ENCODE measurements around the gene C18orf54.
A peak's percentile ranks its signal among the peaks of the same experiment; 100 is the strongest.

The C18orf54 gene

GRCh38 chr18:54330768-54331548, 26.7 kb upstream of the C18orf54 start:
- TF ChIP-seq CTCF (conservative IDR thresholded peaks at IDR 0.05; ENCODE audit: low read depth, low read length), result peak; percentile 34
- DNase-seq (ENCODE audit: low read depth), result peak; percentile 6
- H3K4me3 ChIP-seq (ENCODE audit: low read depth, low read length), result no peak overlapping the region

- no peak for DNase-seq (ENCODE audit: low read depth)
- TF ChIP-seq CTCF (conservative IDR thresholded peaks at IDR 0.05; ENCODE audit: low read depth, low read length), result no peak
- no peak overlapping the region for H3K4me3 ChIP-seq (ENCODE audit: low read depth, low read length)
Measured at GRCh38 chr18:54335638-54336173, 22.0 kb upstream of the C18orf54 start.

GRCh38 chr18:54338230-54338629, 19.5 kb upstream of the C18orf54 start:
- no peak overlapping the region for H3K4me3 ChIP-seq (ENCODE audit: low read depth, low read length)
- no peak for DNase-seq (ENCODE audit: low read depth)
- TF ChIP-seq CTCF (conservative IDR thresholded peaks at IDR 0.05; ENCODE audit: low read depth, low read length), result no peak

- no peak for TF ChIP-seq CTCF (conservative IDR thresholded peaks at IDR 0.05; ENCODE audit: low read depth, low read length)
- DNase-seq (ENCODE audit: low read depth), result no peak
- H3K4me3 ChIP-seq (ENCODE audit: low read depth, low read length), result no peak overlapping the region
Measured at GRCh38 chr18:54351186-54351585, 6.5 kb upstream of the C18orf54 start.

GRCh38 chr18:54357082-54357659, 535 bp upstream of the C18orf54 start:
- H3K4me3 ChIP-seq (ENCODE audit: low read depth, low read length), result peak overlapping the region; percentile 68
- no peak for TF ChIP-seq CTCF (conservative IDR thresholded peaks at IDR 0.05; ENCODE audit: low read depth, low read length)
- peak; percentile 15 for DNase-seq (ENCODE audit: low read depth)

GRCh38 chr18:54358495-54359040, 862 bp downstream of the C18orf54 start:
- no peak for TF ChIP-seq CTCF (conservative IDR thresholded peaks at IDR 0.05; ENCODE audit: low read depth, low read length)
- DNase-seq (ENCODE audit: low read depth), result peak; percentile 29
- H3K4me3 ChIP-seq (ENCODE audit: low read depth, low read length), result peak overlapping the region; percentile 68
